Stimulated activated CD8-positive, alpha-beta memory T cell treated with anti-CD3 and anti-CD28 coated beads, Interleukin-12 subunit alpha, Interleukin-12 subunit beta, amount 100 ng/mL, for 4 hours (primary cell): ENCODE data around the gene GAB2.

ENCODE experiments used
- DNase-seq: peaks from one replicate; pipeline ENCODE4 v3.0.0-alpha.2; 2020; ENCODE audit warnings: low read depth

The GAB2 gene

GRCh38 chr11:78427615-78428265 lies 10.1 kb upstream of the GAB2 start:
- DNase-seq, result no peak

DNA sequence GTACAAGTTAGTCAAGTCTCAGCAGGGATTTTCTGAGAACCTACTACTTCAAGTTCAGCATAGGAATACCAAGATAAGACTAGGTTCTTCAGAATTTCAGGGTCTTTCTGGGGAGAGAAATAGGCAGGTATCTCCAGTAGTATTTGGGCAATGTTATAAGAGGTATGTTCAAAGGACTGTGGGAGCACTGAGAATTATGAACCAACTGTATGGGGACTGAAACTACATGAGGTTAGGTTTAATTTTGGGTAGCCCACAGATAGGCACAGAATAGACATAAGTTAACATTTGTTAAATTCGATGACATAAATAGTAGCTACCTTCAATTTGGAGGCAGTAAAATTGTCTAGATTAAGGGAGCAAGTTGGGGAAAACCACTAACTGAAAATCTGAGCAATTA lies 9.2 kb upstream of the GAB2 start:
- DNase-seq, result no peak

GRCh38 chr11:78425399-78426070 lies 7.9 kb upstream of the GAB2 start:
- DNase-seq, result no peak

GRCh38 chr11:78424334-78425270 lies 7.0 kb upstream of the GAB2 start:
- DNase-seq, result no peak

GRCh38 chr11:78423241-78423640 lies 5.6 kb upstream of the GAB2 start:
- no peak for DNase-seq

- peak; percentile 17 for DNase-seq
Observed at GRCh38 chr11:78420796-78421209, 3.2 kb upstream of the GAB2 start.

DNA sequence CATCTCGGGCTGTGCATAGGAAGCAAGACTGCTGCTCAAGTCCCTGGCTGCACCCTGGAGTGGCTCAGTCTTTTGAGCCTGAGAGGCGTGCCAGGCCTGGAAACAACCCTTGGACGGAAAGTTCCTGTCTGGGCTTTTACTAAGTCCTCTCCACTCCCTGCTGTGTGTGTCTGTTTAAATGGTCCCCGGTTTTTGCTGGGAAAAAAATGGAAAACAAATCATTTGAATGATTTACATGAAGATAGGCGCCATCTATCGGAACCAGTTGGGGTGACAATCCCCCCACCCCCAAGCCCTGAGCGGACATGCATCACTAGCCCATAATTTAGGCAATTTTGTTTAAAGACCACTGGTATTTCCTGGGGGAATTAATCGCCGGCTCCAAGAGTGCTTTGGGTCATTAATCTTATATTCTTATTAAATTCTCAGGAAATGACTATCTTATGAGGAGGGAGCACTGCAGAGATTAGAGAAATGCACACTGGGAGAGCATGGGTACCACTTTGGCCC lies 2.7 kb upstream of the GAB2 start:
- peak; percentile 8 for DNase-seq

GRCh38 chr11:78419327-78419726 lies 1.7 kb upstream of the GAB2 start:
- no peak for DNase-seq

- no peak for DNase-seq
Observed at GRCh38 chr11:78418584-78419211, 1.1 kb upstream of the GAB2 start.

DNA sequence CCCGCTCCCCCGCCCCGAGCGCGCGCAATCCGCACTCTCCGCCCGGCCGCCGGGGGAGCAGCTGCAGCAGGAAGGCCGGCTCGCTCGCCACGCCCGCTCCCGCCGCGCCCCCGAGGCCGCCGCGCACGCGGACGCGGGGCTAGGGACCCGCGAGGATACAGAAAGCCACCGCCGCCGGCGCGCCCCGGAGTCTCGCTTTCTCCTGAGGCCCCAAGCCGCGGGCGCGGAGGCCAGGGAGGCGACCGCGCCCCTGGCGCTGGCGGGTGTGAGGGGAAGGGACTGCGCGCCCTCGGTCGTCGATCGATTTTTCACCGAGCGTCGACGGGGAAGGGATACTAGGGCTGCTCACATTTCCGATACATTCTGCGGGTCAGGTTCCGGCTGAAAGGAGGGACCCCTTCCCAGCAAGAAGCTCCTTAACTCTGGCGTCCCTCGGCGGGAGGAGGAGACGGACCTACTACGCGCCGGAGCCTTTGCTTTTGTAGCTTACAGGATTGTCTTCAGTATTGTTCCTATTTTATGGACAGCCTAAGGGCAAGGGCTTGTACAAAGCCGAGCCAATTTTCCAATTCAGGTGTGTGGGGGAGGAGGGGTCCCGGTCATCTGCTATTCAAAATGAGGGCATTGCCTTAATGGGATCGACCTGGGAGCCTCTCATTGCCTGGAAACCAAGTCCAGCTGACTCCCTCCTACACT lies 416 bp upstream of the GAB2 start:
- peak; percentile 68 for DNase-seq

DNA sequence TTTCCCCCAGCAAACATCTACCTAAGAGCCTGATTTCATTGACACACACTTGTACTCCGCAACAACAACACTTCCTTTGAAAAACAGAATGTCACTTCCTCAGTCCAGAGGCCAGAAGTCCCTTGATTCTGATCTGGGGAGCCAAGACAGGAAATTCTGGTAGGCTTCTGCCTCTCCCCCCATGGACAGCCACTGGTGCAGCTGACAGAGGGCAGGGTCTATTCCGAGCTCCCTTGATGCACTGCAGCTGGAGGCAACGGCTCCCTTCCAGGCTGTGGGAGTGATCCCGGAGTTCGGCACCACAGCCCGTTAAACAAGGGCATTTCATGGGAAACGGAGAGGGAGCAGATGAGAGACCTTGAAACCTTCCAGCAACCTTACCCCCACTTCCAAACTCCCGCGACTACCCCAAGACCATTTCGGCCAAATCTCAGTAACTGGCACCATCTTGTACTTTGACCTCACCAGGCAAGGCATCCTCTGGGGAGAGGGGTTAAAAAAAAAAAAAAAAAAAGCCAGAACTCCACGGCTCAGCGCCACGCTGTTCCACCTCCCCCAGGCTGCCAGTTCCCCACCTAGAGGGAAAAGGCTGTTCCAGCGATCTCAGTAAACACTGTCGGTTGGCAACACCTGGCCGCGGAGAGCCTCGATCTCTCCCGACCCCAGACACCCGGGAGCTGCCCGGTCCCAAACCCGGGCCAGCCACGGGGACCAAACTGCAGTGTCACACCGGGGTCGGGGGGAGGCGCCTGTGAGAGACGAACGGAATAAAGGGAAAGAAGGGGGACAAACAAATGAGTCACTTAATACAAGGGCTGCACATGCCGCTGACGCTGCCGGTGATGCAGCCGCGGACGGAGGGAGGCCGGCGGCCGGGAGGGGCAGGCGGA lies 1.1 kb downstream of the GAB2 start:
- peak; percentile 60 for DNase-seq

GRCh38 chr11:78415338-78415737 lies 2.3 kb downstream of the GAB2 start:
- DNase-seq, result no peak

DNA sequence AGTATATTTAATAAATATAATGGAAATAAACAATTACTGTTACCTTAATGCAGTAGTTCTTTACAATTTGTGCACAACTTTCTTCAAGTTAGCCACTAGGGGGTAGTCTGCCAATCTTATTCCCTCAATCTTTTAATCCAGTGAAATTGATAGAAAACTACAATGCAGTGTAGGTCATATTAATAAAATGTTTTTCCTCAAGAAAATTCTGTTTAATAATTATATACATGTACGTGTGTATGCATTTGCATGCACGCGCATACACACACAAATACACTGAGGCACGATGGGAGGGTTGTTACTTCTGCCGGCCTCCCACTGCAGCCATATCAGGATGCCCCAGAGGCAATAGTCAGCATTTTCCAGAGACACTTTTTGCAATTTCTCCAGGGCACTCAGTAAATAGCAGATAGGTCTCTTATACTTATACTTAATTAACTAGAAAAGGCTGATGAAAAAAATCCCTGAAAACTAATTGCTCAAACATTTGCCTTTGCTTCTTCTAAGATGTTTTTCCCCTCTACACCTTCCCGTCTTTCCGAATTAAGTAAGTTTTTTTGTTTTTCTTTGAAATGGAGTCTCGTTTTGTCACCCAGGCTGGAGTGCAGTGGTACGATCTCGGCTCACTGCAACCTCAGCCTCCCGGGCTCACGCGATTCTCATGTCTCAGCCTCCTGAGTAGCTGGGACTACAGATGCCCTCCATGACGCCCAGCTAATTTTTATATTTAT lies 3.1 kb downstream of the GAB2 start:
- DNase-seq, result no peak

- DNase-seq, result no peak
Observed at GRCh38 chr11:78408619-78409018, 9.0 kb downstream of the GAB2 start.

DNA sequence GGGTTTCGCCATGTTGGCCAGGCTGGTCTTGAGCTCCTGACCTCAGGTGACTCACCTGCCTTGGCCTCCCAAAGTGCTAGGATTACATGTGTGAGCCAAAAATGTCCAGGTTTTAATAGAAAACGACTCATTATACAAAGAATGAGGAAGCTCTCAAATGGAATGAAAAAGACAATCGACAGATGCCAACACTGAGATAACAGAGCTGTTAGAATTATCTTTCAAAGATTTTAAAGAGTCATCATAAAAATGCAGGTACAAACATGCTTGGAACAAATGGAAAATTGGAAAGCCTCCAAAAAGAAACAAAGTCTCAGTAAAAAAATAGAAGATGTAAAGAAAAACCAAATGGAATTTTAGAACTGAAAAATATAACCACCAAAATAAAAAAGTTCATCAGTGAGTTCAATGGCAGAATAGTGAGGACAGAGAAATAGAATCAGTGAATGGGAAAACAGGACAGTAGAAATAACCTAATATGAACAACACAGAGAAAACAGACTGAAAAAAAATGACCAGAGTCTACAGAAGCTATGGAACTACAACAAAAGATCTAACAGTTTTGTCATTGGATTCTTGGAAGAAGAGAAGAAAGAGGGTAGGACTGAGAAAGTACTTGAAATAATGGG lies 10.9 kb downstream of the GAB2 start:
- no peak for DNase-seq

GRCh38 chr11:78405805-78406204 lies 11.8 kb downstream of the GAB2 start:
- no peak for DNase-seq

- DNase-seq, result no peak
Observed at GRCh38 chr11:78403781-78404180, 13.8 kb downstream of the GAB2 start.

DNA sequence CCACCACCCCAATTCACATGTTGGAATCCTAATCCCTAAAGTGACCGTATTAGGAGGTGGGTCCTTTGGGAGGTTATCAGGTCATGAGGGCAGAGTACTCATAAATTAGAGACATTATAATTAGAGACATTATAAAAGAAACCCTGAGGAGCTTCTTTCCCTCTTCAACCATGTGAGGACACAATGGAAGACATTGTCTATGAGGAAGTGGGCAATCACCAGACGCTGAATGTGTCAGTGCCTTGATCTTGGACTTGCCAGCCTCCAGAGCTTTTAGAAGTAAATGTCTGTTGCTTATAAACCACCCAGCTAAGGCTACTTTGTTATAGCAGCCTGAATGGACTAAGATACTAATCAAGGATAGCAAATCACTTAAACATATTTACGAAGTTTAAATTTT lies 14.8 kb downstream of the GAB2 start:
- no peak for DNase-seq

DNA sequence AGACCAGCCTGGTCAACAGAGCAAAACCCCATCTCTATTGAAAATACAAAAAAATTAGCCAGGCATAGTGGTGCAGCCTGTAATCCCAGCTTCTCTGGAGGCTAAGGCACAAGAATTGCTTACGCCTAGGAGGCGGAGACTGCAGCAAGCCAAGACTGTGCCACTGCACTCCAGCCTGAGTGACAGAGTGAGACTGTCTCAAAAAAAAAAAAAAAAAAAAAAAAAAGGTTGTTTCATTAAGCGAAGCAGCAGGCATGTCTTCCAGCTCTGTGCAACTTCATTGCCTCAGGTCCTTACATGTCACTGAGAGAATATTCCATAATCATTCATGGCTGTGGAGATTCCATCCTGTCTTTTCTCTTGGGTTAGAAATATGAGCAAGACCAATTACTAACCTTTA lies 16.9 kb downstream of the GAB2 start:
- no peak for DNase-seq
